ENCODE results near the gene CLEC16A. TPM values are rescaled to one million over a fixed set of nuclear protein-coding genes. Genes with fewer than 3 reads are reported as not detected.
"Not testable (repeated sequence)": the region's sequence is repeated elsewhere in the genome, so short reads cannot be mapped to it uniquely, and the experiment has no call there.

The CLEC16A gene
- polyA plus RNA-seq, 1 donor: 27.0 TPM

DNA sequence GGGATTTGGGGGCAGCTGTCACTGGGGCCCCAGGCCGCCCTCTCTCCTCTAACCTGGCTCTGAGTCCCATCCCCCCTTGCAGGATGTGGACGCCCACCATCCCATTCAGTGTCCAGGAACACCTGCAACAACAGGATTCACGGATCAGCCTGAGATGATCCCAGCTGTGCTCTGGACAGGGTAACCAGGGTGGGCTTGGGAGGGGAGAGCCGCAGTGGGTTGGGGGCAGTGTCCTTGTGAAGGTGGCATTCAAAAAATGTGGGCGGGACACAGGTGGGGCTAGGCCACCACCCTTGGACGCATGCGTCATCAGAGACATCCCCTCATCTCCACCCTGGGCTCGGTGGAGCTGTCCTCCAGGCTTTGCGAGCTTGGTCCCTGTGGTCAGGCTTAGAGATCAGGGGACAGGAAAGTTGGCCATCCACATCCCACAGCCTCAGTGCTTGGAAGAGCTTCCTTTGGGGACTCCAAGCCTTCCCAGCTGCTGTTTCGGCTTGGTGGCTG is 21.2 kb upstream of the CLEC16A start:
- DNase-seq: no peak

DNA sequence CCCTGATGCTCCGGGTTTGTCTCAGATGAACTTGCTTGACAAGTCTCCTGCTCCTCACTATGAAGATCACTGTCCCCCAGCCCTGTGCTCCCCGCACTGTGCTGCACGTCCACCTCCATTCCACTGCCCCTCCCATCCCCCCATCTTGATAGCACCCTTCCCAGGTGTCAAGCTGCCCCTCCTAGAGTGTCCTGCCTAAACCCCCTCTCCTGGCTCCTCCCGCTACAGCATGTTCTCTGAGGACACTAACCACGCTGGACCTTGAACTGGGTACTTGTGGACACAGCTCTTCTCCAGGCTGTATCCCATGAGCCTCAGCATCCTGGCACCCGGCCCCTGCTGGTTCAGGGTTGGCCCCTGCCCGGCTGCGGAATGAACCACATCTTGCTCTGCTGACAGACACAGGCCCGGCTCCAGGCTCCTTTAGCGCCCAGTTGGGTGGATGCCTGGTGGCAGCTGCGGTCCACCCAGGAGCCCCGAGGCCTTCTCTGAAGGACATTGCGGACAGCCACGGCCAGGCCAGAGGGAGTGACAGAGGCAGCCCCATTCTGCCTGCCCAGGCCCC is 20.6 kb upstream of the CLEC16A start:
- no peak for DNase-seq

DNA sequence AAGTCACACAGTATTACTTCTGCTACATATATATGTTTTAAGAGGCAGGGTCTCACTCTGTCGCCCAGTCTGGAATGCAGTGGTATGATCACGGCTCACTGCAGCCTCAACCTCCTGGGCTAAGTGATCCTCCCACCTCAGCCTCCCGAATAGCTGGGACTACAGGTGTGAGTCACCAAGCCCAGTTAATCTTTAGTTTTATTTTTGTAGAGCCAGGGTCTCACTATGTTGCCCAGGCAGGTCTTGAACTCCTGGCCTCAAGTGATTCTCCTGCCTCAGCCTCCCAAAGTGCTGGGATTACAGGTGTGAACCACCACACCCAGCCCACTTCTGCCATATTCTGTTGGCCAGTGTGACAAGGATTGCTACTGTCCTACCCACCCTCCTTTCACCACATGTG is 19.1 kb upstream of the CLEC16A start:
- DNase-seq: not testable (repeated sequence)

DNA sequence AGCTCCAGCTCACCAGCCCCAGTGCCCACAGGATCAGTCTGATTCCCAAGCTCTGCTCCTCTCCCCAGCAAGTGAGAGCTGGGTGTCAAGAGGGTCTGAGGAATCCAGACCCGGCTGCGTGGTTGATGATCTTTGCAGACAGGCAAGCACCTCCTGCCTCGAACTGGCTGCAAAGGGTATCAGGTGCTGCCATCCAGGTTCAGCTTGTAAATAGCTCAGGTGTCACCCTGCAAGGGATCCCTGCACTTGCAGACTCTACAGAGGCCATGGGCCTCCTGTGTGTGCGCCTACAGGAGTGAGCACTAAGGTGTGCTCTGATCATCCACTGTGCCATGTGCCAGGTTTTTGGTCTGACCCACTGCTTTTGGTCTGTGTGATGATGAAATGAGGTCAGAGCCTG is 18.3 kb upstream of the CLEC16A start:
- no peak for DNase-seq

DNA sequence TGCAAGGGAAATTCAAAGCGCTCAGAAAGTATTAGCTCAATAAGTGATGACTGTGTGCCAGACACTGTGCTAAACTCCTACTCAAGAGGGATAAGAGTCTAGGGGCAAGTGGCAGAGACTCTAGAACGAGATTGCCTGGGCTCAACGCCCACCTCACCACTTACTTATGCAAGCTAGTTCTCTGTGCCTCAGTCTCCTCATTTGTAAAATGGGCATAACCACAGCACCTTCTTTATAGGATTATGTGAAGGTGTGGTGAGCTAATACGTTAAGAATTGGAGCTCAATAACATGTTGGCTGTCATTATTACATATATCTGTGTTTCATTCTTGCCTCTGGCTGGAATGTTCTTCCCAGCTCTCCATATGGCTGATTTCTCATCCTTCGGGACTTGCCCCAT is 17.5 kb upstream of the CLEC16A start:
- no peak for DNase-seq

DNA sequence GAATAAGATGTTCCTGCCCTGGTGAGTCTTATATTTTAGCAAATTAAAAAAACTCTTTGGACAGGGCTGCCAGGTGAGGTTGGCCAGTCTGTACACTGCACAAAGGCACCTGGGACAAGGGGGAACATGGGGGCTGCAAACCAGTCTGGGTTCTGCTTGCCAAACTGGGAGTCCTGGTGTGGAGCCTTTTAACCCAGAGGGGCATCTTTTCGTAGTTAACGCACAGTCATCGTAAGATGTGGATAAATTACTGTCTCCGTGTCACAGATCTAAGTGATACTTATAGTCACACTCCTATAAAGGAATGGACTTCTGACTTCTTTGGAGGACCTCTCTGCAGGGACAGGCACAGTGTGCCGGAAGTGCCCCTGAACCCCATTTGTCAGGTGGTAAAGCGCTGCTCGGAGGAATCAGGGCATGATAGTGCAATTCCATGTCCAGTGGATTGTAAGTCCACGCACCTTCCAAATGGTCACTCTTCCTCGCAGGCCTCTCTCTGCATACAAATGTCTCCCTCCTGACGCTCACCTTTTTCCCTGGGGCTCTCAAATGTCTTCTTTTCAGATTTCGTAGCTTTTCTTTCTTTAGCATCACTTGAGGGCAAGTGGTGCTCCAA is 16.8 kb upstream of the CLEC16A start:
- DNase-seq: no peak

DNA sequence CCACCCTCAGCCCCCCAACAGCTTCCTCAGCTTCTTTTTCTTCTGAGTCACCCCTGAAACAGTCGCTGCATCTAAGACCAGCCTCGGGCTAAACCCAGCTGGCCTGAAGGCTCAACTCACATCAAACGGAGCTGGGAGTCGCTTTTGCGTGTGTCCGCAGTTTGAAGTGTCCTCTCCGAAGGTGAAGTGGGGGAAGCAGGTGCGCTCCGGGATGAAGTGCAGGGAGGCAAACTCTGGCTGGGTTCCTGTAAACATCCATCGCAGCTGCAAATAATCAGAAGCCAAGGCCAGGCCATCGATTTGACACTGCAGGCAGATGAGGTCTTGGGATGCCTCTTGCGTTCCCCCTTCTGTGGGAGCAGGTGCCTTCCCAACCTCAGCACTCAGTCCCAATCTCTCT is 15.3 kb upstream of the CLEC16A start:
- not testable (repeated sequence) for DNase-seq

DNA sequence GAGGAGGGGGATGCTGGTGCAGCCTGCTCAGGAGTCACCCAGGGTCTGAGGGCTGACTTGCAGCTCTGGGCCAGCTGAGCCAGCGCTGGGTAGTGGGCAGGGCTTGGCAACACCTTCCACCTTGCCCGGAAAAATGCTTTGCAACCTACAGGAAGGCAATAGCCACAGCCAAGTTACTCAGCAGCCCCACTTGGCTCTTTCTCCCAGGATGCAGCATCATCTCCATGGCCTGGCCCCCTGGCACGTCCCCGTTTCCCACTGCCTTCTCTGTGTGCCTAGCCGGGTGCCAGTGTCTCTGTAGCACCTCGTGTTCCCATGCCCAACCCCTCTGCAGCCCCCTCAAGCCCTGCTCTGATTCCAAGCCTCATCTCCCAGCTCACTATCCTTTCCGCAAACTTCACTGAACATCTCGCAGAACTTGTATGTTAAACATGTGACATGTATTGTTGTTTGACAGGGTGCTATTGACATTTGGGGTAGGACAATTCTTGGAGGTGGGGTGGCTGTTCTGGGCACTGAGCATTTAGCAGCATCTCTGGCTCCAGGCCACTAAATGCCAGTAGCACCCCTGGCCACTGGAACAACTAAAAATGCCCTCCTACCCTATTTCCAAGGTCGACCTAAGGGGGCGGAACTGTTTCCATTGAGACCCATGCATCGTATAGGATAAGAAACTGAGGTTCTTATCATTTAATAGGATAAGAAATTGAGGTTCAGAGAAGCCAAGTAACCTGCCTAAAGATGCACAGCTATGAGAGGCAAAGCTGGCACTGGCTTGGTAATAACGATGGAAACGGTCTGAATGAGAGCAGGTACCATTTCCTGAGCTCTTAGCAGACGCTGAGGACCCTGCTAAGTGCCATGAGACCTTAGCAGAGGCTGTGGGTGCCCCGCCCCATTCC is 14.3 kb upstream of the CLEC16A start:
- DNase-seq: no peak

DNA sequence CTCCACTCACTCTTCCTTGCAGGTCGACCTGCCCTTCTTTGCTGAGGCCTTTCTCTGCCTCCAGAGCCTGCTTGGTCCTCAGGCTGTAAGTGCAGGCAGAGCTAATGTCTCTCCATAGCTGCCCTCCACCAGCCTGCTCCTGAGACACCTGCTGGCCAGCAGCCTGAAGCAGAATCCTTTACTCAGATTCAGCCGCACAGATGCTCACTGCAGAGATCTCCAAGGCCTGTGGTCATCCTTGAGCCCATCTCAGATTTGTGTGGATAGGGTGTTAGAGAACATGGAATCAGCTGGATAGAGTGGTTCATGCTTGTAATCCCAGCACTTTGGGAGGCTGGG is 13.6 kb upstream of the CLEC16A start:
- no peak for DNase-seq

DNA sequence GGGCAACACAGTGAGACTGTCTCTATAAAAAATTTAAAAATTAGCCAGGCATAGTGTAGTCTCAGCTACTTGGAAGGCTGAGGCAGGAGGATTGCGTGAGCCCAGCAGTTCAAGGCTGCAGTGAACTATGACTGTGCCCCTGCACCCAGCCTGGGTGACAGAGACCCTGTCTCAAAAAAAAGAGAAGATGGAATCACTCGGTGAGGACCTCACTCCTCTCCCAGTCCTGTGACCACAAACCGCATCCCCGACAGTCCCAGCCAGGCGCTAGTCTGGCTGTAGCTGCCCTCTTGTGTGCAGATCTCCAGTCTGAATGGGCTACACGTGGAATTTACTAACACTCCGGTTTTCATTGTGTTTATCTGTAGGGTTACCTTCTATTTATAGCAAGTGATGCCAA is 13.2 kb upstream of the CLEC16A start:
- DNase-seq: no peak

DNA sequence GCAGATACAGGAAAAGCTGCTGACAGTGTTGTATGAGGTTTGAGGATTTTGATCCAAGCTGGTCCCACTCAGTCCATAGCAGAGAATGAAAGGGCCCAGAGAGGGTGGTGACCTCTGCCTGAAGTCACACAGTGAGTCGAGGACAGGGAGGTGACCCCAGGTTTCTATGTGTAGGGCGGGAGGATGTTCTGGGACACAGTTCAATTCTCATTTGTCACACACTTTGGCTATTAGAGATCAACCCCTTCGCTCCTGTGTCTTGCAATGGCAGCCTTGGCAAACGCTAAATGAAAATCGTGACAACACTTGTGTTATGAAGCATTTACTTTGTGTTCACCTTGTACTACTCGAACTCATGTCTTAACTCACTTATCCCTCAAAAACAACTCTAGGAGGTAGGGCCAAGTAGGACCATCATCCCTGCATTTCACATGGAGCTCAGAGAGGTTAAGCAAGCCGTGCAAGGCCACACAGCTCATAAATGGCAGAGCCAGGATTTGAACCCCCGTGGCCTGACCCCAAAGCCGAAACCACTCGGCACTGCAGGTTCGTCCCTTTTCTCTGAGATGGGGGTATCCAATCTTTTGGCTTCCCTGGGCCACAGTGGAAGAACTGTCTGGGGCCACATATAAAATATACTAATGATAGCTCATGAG is 12.3 kb upstream of the CLEC16A start:
- no peak for DNase-seq

DNA sequence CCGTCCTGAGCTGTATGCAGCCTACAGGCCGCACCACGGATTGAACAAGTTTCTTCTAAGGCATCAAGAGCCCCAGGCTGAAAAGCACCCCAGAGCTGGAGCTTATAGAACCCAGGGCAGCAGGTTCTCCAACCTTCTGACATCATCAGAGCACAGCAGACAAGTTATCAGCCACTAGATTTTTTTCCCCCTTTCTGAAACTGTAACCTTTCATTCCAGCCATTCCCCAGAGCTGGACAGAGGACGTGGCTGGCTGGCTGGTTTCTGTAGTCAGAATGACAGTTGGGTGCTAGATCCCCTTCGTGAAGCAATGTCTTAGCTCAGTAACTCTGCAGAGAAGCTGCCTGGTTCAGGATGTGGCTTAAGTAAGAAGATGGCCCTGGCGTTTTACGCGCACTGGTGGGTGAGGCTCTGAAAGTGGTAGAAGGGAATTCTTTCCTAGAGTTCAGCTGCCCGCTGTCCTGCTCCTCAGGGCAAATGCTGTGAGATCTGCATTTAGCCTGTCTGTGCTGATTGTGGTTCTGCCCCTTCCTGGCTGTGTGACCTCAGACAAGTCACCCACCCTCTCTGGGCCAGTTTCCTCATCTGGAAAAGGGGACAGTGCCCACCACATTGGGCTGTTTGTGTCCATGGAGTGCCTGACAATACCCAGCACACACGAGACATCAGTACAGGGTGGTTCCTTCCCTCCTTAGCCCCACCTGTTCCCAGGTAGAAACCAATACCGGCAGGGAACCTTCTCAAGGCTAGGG is 11.2 kb upstream of the CLEC16A start:
- DNase-seq: no peak

DNA sequence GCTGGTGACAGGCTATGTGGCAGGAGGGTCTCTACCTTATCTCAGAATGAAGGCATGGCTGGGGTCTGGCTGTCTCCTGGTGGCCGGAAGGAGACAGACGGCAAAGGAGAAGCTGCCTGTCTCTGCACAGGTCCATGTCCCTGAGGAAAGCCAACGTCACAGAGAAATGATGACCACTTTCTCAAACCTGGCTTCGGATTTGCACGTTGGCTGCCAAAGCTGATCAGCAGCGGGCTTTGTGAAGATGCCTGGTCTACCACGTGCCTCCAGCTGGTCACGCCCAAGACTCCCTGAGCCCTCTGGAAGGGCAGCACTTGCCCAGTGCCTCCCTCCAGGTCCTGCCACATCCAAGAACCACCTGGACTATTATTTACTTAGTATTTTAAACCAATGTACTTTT is 10.5 kb upstream of the CLEC16A start:
- no peak for DNase-seq

DNA sequence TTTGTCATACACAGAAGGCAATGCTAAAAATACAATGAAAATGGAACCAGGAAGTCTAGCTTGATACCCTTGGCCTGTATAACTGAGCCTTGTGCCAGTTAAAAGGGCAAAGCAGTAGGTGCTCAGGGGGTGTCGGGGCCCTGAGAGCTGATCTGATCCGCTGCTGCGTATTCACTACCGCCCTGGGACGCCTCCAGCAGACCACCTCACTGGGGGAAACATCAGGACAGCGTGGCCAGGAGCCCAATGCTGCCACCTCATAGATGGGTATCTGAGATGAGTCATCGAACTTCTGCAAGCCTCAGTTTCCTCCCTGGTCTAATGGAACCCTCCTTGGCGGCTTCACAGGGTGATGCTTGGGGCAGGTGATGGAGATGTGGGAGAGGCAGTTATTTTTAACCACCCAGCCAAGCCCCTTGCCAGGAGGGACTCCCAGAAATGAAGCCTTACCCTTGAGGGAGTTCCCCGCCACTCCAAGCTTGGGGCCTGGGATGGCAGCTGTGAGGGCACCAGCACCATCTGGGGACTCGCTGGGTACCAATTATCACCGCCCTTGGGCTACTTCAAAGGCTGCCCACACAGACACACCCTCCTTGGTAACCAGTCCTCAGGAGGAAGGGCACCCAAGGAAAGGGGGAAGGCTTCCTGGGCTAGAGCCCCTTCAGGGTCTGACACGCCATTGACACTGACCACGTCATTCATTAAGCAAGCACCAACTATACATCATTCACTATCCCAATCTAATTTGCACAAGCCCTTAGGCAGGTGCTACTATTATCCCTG is 9.8 kb upstream of the CLEC16A start:
- no peak for DNase-seq

DNA sequence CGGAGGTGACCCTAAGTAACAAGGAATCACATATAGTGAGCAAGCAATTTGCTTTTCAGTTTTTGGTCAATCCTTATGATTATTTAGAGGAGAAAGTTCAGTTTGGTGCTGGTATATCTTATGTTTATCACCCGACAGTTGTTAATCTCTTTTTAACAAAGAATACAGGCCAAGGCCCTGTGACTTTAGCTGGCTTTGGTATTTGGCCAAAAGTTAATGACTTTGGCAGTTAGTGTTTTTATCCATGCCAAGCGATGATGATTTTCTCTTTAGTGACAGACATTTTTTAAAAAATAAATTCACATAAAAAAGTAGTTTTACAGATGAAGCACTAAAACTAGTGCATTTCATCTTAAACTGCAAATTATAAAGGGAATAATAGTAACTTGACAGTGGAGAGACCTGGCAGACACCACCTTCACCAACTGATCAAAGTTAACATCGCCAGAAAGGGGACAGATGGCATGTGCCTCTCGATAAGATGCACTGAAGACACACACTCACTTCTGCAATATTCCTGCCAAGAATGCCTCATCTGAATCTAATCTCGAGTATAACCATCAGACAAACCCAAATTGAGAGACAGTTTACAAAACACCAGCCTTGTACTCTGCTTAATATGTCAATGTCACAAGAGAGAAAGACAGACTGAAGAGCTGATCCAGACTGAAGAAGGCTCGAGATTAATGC is 9.0 kb upstream of the CLEC16A start:
- no peak for DNase-seq

DNA sequence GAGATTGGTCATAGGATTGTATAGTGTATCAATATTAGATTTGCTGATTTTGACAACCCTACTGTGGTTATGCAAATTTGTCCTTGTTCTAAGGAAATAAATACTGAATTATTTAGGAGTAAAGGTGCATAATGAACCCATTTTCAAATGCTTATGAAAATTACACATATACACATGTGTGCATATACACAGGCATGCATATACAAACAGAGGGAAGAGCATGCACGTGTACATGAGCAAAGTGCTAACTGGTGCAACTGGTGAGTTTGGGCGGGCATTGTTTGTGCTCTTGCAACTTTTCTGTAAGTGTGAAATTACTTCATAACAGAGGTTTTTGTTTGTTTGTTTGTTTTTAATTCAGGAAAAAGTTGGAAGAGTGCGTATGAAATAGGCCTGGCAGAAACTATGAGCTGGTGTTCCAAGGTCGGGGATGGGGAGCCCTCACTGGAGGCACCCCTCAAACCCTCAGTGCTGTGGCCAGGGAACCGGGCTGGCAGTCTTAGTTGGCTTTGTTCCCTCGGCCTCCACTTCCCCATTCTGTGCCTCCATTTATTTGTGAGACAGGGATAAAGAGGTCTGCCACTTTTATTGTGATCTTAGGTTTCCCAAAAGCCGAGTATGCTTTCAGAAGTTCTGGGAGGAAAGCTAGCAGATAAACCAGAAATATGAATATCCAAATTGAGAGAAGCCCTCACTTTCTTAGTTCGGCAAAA is 7.9 kb upstream of the CLEC16A start:
- no peak for DNase-seq

DNA sequence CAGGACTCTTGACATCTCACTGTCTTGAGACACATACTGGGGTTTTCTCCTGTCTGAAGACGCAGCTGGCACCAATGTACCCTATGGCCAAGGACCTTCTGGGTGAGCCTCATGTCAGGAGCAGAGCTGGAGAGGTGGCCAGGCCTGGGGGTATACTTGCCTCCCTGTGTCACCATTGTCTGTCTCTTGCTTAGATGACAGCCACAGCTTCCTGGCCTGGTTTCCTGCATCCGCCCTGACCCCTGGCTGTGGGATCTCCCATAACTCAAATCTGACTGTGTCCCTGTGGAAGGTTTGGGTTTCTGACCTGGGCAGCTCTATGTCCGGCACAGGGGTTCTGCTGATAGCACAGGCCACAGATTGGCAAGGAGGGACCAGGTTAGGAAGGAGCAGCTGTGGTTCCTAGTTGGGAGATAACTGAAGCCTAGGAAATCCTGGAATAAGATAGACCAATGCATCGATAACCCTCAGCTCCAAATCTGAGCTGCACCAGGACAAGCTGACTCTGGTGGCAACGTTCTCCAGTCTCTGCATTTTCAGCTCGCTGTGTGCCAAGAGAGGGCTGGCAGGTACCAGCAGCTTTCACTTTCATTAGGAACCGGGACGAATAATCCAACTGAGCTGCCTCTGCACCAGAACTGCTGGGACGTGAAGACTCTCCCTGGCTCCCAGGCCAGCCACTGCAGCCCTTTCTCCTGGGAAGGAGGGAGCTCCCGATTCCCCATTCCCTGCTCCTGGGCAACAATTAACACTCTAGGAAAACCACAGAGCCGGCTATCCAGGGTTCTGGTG is 7.1 kb upstream of the CLEC16A start:
- no peak for DNase-seq

DNA sequence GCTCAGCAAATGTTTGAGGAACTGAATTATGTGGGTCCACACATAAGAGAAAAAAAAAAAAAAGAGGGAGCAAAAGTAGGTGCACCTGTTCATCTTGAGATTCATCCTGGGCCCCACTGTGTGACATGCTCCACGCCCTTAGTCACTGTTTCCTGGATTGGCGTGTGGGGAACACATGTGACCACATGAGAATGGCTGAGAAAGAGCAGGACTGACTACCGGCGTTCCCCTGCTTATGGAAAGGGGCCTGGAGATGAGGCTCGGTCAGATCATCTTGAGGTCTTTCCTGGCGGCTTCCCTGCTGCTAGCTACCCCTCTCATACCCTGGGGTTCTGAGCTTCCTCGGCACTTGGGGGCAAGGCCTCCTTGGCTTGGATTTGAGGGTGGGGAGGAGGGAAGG is 6.0 kb upstream of the CLEC16A start:
- DNase-seq: no peak
